Measurements from ENCODE around the gene MTG2. TPM values are rescaled to one million over a fixed set of nuclear protein-coding genes. Genes with fewer than 3 reads are reported as not detected.

The MTG2 gene
- total RNA-seq, 1 donor from 2014 or later, result 29.4 TPM

DNA sequence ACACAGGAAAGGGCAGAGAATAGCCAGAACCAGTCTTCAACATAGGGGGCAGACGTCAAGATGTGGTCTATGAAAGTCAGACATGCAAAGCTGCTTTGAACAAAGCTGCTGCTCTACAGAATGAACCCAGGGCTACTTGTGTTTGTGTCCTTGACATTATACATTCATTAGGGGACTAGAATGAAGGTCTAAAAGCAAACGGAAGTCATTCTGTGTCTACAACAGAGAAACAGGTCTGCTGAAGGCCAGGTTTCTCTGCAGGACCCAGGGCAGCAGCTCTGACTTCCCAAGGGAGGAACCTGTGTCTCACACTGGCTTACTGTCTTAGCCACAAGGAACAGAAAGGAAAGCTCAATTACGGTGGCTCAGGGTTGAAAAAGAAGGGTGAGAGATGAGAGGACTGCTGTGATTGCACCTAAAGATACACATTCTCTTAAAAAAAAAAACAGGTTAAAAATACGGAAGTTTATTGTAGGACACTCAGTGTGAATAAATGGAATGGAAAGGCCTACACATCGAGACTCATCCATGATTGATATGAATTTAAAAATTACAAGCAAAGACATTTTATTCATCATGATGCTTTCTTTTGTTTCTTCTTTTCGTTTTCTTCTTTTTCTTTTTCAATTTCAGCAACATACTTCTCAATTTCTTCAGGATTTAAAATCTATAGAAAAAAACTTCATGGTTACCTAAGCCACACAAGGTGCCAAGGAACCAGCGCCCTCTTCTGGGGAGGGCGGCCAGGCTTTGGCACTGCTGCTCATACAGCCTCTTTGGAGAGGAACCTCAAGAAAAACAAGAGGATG, 46.3 kb upstream of the MTG2 start:
- TF ChIP-seq, protein P1, sequence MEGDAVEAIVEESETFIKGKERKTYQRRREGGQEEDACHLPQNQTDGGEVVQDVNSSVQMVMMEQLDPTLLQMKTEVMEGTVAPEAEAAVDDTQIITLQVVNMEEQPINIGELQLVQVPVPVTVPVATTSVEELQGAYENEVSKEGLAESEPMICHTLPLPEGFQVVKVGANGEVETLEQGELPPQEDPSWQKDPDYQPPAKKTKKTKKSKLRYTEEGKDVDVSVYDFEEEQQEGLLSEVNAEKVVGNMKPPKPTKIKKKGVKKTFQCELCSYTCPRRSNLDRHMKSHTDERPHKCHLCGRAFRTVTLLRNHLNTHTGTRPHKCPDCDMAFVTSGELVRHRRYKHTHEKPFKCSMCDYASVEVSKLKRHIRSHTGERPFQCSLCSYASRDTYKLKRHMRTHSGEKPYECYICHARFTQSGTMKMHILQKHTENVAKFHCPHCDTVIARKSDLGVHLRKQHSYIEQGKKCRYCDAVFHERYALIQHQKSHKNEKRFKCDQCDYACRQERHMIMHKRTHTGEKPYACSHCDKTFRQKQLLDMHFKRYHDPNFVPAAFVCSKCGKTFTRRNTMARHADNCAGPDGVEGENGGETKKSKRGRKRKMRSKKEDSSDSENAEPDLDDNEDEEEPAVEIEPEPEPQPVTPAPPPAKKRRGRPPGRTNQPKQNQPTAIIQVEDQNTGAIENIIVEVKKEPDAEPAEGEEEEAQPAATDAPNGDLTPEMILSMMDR (IDR thresholded peaks at IDR 0.05; ENCODE audit: unreplicated experiment), result peak; percentile 63

DNA sequence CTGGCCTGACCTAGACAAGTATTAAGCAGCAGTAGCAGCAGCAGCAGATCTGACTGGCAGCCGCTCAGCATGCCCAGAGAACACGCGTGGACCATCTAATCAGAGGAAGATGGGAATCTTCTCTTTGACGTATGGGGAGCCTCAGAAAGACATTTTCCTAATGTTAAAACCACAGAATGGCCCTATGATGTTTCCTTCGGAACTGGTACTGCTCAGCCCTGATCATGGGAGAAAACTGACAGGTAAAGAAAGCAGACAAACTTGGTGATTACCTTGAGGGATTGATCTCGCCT, 45.8 kb upstream of the MTG2 start:
- no peaks in the 10 kb centered on the region for H3K9me3 Mint-ChIP-seq
- H3K4me1 Mint-ChIP-seq, result peaks cover 18% of the 10 kb centered on the region
- no peak for DNase-seq (ENCODE audit: low spot score in 2 of 2, unreplicated experiment in 2 of 2)
- H3K4me3 Mint-ChIP-seq, result no peak overlapping the region
- H3K27me3 Mint-ChIP-seq (ENCODE audit: low read depth), result no peaks in the 10 kb centered on the region
- TF ChIP-seq, protein P1 (IDR thresholded peaks at IDR 0.05; ENCODE audit: unreplicated experiment), result no peak
- H3K36me3 Mint-ChIP-seq, result peaks cover 30% of the 10 kb centered on the region
- peak overlapping the region; percentile 60 for H3K27ac Mint-ChIP-seq

More for the DNA sequence above, 46.3 kb upstream of the MTG2 start:
- H3K4me1 Mint-ChIP-seq, result peaks cover 13% of the 10 kb centered on the region
- H3K9me3 Mint-ChIP-seq, result no peaks in the 10 kb centered on the region
- DNase-seq (ENCODE audit: low spot score in 2 of 2, unreplicated experiment in 2 of 2), result peak in 1 of 2 experiments; percentile 65
- no peak overlapping the region for H3K4me3 Mint-ChIP-seq
- H3K27ac Mint-ChIP-seq, result peak overlapping the region; percentile 60
- H3K27me3 Mint-ChIP-seq (ENCODE audit: low read depth), result no peaks in the 10 kb centered on the region
- peaks cover 33% of the 10 kb centered on the region for H3K36me3 Mint-ChIP-seq

DNA sequence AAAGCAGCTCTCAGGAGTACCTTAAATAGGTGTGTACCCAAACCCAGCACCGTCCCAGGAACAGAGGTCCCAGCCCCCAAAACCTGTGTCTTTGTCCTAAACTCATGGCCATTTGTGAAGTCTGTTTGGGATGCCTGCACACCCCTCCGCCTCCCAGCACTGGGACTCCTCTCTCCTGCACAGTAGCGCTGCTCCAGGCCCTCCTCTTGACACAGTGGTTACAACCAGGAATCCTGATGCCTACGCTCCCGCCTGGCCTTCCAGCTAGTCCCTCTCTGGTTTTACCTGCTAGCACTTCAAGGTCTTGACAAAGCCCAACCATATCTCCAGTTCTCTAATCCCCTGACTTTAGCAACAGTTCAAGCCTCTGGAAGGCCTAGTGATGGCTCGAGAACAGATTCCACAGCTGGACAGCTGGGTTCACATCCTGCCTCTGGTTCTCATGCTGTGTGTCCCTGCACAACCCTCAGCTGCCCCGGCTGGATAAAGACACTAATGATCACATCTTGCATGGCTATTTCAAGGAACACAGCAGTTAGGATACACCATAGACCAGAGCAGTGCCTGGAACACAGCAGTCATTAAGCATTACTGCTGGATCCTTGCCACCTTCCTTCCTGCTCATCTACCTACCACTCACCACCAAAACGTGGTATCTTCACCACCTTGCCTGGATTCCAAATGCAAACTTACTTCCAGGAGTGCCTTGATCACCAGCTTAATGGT, 45.2 kb upstream of the MTG2 start:
- Mint-ChIP-seq H3K4me1 (peaks cover 22% of the 10 kb centered on the region), H3K27ac (peak overlapping the region; percentile 36), H3K27me3 (ENCODE audit: low read depth) (no peaks in the 10 kb centered on the region), H3K36me3 (peaks cover 26% of the 10 kb centered on the region), H3K4me3 (no peak overlapping the region), H3K9me3 (no peaks in the 10 kb centered on the region)
- no peak for DNase-seq (ENCODE audit: low spot score in 2 of 2, unreplicated experiment in 2 of 2)
- TF ChIP-seq, protein P1 (IDR thresholded peaks at IDR 0.05; ENCODE audit: unreplicated experiment), result no peak

DNA sequence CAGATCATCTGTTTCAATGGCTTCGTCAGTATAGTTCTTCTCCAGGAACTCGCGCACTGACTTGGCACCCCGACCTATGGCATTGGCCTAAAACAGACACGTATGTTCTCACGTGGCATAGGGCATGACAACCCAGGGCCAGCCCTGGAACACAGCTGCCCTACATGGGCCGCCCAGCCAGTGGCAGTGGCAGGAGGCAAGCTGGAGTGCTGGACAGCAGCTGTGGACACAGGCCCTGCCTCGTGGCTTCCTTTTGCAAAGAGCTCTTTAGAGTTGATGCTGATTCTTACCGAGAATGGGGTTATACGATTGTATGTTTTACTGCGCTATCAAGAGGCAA, 44.7 kb upstream of the MTG2 start:
- peaks cover 26% of the 10 kb centered on the region for H3K36me3 Mint-ChIP-seq
- H3K27me3 Mint-ChIP-seq (ENCODE audit: low read depth), result no peaks in the 10 kb centered on the region
- DNase-seq (ENCODE audit: low spot score in 2 of 2, unreplicated experiment in 2 of 2), result no peak
- no peaks in the 10 kb centered on the region for H3K9me3 Mint-ChIP-seq
- TF ChIP-seq, protein P1 (IDR thresholded peaks at IDR 0.05; ENCODE audit: unreplicated experiment), result no peak
- H3K4me1 Mint-ChIP-seq, result peaks cover 22% of the 10 kb centered on the region
- no peak overlapping the region for H3K4me3 Mint-ChIP-seq
- H3K27ac Mint-ChIP-seq, result peak overlapping the region; percentile 36

DNA sequence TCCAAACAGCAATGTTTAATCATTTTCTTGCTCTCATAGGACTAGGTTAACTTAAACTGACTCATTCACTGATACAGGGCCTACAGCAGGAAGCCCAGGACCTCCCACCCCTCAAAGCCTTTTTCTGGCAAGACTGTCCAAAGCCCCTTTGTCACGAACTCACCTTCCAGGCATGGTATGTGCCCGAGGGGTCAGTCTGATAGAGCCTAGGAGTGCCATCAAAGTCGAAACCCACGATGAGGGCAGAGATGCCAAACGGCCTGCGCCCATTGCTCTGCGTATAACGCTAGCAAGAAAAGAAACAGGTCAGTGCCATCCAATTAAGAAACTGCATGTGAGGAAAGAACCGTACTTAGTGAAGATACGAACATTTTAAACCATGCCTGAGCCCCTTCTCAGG, 43.9 kb upstream of the MTG2 start:
- Mint-ChIP-seq H3K4me1 (peaks cover 22% of the 10 kb centered on the region), H3K9me3 (no peaks in the 10 kb centered on the region), H3K4me3 (no peak overlapping the region), H3K27ac (peak overlapping the region; percentile 43), H3K36me3 (peaks cover 26% of the 10 kb centered on the region), H3K27me3 (ENCODE audit: low read depth) (no peaks in the 10 kb centered on the region)
- TF ChIP-seq, protein P1 (IDR thresholded peaks at IDR 0.05; ENCODE audit: unreplicated experiment), result no peak
- no peak for DNase-seq (ENCODE audit: low spot score in 2 of 2, unreplicated experiment in 2 of 2)
